ENCODE measurements around the gene CAPNS1. TPM values are rescaled to one million over a fixed set of nuclear protein-coding genes. Genes with fewer than 3 reads are reported as not detected.
"Not testable (repeated sequence)": the region's sequence is repeated elsewhere in the genome, so short reads cannot be mapped to it uniquely, and the experiment has no call there.

CAPNS1 gene
- total RNA-seq, 3 donors from 2014 or later (not counting 1 experiment from before 2014, with no cell fraction given), result 569 to 637 (median 578) TPM

- H3K36me3 Mint-ChIP-seq, result no peaks in the 10 kb centered on the region
- Histone ChIP-seq H3K27ac (ENCODE audit: low read length) (no peak overlapping the region), H3K27me3 (ENCODE audit: control insufficient read depth, insufficient read depth, low read length) (no peaks in the 10 kb centered on the region), H3K4me3 (ENCODE audit: low read length) (no peak overlapping the region), H3K9me3 (ENCODE audit: control insufficient read depth, insufficient read depth, low read length) (no peaks in the 10 kb centered on the region), H3K36me3 (ENCODE audit: control insufficient read depth, insufficient read depth, low read length) (no peaks in the 10 kb centered on the region), H3K4me1 (ENCODE audit: control insufficient read depth, insufficient read depth, low read length) (peaks cover 5% of the 10 kb centered on the region)
- DNase-seq, result no peak
- no peak for ATAC-seq
- no peaks in the 10 kb centered on the region for H3K27me3 Mint-ChIP-seq (ENCODE audit: low read depth in 2 of 2)
- WGBS (ENCODE audit: insufficient coverage), result 86% methylated on average over 9 of the region's 9 CpGs
- H3K9me3 Mint-ChIP-seq, result no peaks in the 10 kb centered on the region
- peaks cover 0 to 5% of the 10 kb centered on the region in 2 donors for H3K4me1 Mint-ChIP-seq
- H3K4me3 Mint-ChIP-seq, result no peak overlapping the region
- intact Hi-C loops (cut with micrococcal nuclease), result no loop called here
- TF ChIP-seq CTCF (IDR thresholded peaks at IDR 0.05), result no peak
- no peak overlapping the region for H3K27ac Mint-ChIP-seq
Observed at GRCh38 chr19:36169084-36169760, 29.4 kb downstream of the CAPNS1 start.

- Histone ChIP-seq H3K27me3 (ENCODE audit: control insufficient read depth, insufficient read depth, low read length) (no peaks in the 10 kb centered on the region), H3K4me1 (ENCODE audit: control insufficient read depth, insufficient read depth, low read length) (peaks cover 5% of the 10 kb centered on the region), H3K9me3 (ENCODE audit: control insufficient read depth, insufficient read depth, low read length) (no peaks in the 10 kb centered on the region), H3K36me3 (ENCODE audit: control insufficient read depth, insufficient read depth, low read length) (no peaks in the 10 kb centered on the region), H3K27ac (ENCODE audit: low read length) (no peak overlapping the region), H3K4me3 (ENCODE audit: low read length) (no peak overlapping the region)
- Mint-ChIP-seq H3K27me3 (ENCODE audit: low read depth in 2 of 2) (no peaks in the 10 kb centered on the region), H3K36me3 (no peaks in the 10 kb centered on the region), H3K9me3 (no peaks in the 10 kb centered on the region), H3K4me3 (no peak overlapping the region), H3K4me1 (peaks cover 0 to 5% of the 10 kb centered on the region in 2 donors), H3K27ac (no peak overlapping the region)
- intact Hi-C loops (cut with micrococcal nuclease), result loop anchor here (5.0 kb wide), 1 partner anchor 221 kb away; no protein-coding TSS in a partner anchor
- DNase-seq (no peak), ATAC-seq (no peak)
- no peak for TF ChIP-seq CTCF (IDR thresholded peaks at IDR 0.05)
- WGBS (ENCODE audit: insufficient coverage), result 96% methylated on average over 3 of the region's 5 CpGs
Observed at GRCh38 chr19:36172852-36173251, 33.0 kb downstream of the CAPNS1 start.

DNA sequence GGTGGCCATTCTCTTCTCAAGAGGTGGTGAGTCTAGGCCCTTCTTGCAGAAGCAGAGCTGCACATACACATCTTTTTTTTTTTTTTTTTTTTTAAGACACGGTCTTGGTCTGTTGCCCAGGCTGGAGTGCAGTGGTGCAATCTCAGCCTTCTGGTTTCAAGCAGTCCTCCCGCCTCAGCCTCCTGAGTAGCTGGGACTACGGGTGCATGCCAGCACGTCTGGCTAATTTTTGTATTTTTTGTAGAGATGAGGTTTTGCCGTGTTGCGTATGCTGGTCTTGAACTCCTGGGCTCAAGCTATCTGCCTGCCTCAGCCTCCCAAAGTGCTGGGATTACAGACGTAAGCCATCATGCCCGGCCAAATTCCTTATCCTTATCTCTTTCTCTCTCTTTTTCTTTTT, 34.0 kb downstream of the CAPNS1 start:
- not testable (repeated sequence) for H3K9me3 ChIP-seq (ENCODE audit: control insufficient read depth, insufficient read depth, low read length); H3K27me3 ChIP-seq (ENCODE audit: control insufficient read depth, insufficient read depth, low read length); H3K27ac Mint-ChIP-seq; H3K4me3 ChIP-seq (ENCODE audit: low read length); H3K36me3 ChIP-seq (ENCODE audit: control insufficient read depth, insufficient read depth, low read length); H3K4me3 Mint-ChIP-seq; H3K4me1 Mint-ChIP-seq; H3K27ac ChIP-seq (ENCODE audit: low read length); H3K36me3 Mint-ChIP-seq; ATAC-seq; H3K27me3 Mint-ChIP-seq (ENCODE audit: low read depth in 2 of 2); H3K9me3 Mint-ChIP-seq; DNase-seq; H3K4me1 ChIP-seq (ENCODE audit: control insufficient read depth, insufficient read depth, low read length)
- intact Hi-C loops (cut with micrococcal nuclease), result loop anchor here (5.0 kb wide), 1 partner anchor 222 kb away; no protein-coding TSS in a partner anchor
- WGBS (ENCODE audit: insufficient coverage), result 93% methylated on average over 8 of the region's 8 CpGs

DNA sequence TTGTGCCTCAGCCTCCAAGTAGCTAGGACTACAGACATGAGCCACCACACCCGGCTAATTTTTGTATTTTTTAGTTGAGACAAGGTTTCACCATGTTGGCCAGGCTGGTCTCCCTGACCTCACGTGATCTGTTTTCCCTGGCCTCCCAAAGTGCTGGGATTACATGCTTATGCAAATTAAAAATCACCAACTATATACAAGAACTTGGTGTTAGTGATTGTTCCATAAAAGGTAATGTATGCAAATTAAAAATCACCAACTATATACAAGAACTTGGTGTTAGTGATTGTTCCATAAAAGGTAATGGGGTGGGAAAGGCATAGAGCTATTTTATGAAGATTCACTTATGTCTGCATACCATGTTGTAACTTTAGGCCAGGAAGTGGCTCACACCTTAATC, 39.2 kb downstream of the CAPNS1 start:
- H3K4me3 Mint-ChIP-seq; H3K27ac Mint-ChIP-seq; H3K4me3 ChIP-seq (ENCODE audit: low read length); H3K4me1 ChIP-seq (ENCODE audit: control insufficient read depth, insufficient read depth, low read length); H3K27ac ChIP-seq (ENCODE audit: low read length); H3K9me3 ChIP-seq (ENCODE audit: control insufficient read depth, insufficient read depth, low read length); DNase-seq; H3K27me3 ChIP-seq (ENCODE audit: control insufficient read depth, insufficient read depth, low read length); H3K9me3 Mint-ChIP-seq; H3K27me3 Mint-ChIP-seq (ENCODE audit: low read depth in 2 of 2); intact Hi-C loops (cut with micrococcal nuclease); ATAC-seq; H3K4me1 Mint-ChIP-seq: not testable (repeated sequence)
- 85% methylated on average over 2 of the region's 2 CpGs for WGBS (ENCODE audit: insufficient coverage)
- peaks cover 12% of the 10 kb centered on the region for H3K36me3 Mint-ChIP-seq
- peaks cover 11% of the 10 kb centered on the region for H3K36me3 ChIP-seq (ENCODE audit: control insufficient read depth, insufficient read depth, low read length)
